Natural killer cell (primary cell): Measurements from ENCODE around the gene KY. TPM values are rescaled to one million over a fixed set of nuclear protein-coding genes. Genes with fewer than 3 reads are reported as not detected.

Source experiments
- ATAC-seq, 3 donors: fragments of 150-1000 bp in 2 of 3; fragments of 200-7000 bp in 1 of 3; cut with Tn5 transposase; 1 replicate in 1 of 3; 2 replicates in 2 of 3; pipeline ENCODE4 v1.10.0; 2021; ENCODE audit warnings: mild to moderate bottlenecking in 2 of 3, moderate library complexity in 2 of 3
- DNase-seq, 2 donors: peaks; one replicate each; pipeline versions ENCODE4 v3.0.0 to v3.0.0-alpha.2; 2013 to 2021; ENCODE audit warnings: mixed read lengths in 1 of 2
- H3K27ac ChIP-seq: one replicate; pipeline ENCODE4 v1.5.1; 2013; ENCODE audit warnings: mild to moderate bottlenecking, low read length
- H3K27me3 ChIP-seq: one replicate; pipeline ENCODE4 v1.6.1; 2013; ENCODE audit warnings: low read length; ENCODE audit not compliant: control insufficient read depth, insufficient read depth
- H3K36me3 ChIP-seq: one replicate; pipeline ENCODE4 v1.6.1; 2013; ENCODE audit warnings: low read length; ENCODE audit not compliant: control insufficient read depth, insufficient read depth
- H3K4me1 ChIP-seq: one replicate; pipeline ENCODE4 v1.6.1; 2013; ENCODE audit warnings: low read length; ENCODE audit not compliant: control insufficient read depth, insufficient read depth
- H3K4me3 ChIP-seq: one replicate; pipeline ENCODE4 v1.5.1; 2013; ENCODE audit warnings: low read length
- H3K9me3 ChIP-seq: one replicate; pipeline ENCODE4 v1.6.1; 2013; ENCODE audit warnings: low read length; ENCODE audit not compliant: control insufficient read depth, insufficient read depth
- H3K27ac Mint-ChIP-seq, 2 donors: one replicate each; pipeline ENCODE4 v1.8.0; 2022; ENCODE audit warnings: mild to moderate bottlenecking in 2 of 2, mixed read lengths in 2 of 2, moderate library complexity in 1 of 2
- H3K27me3 Mint-ChIP-seq, 2 donors: one replicate each; pipeline ENCODE4 v1.8.0; 2022; ENCODE audit warnings: low read depth in 2 of 2, mixed read lengths in 2 of 2
- H3K36me3 Mint-ChIP-seq: one replicate; pipeline ENCODE4 v1.8.0; 2022; ENCODE audit warnings: mixed read lengths
- H3K4me1 Mint-ChIP-seq, 2 donors: one replicate each; pipeline ENCODE4 v1.8.0; 2022; ENCODE audit warnings: mixed read lengths in 2 of 2
- H3K4me3 Mint-ChIP-seq: one replicate; pipeline ENCODE4 v1.8.0; 2022; ENCODE audit warnings: mild to moderate bottlenecking, moderate library complexity, mixed read lengths
- H3K9me3 Mint-ChIP-seq, 2 donors: one replicate each; pipeline ENCODE4 v1.8.0; 2022; ENCODE audit warnings: mixed read lengths in 2 of 2
- WGBS: methylation state at CpG from one replicate; pipeline ENCODE4 v1.1.7; 2013; ENCODE audit warnings: missing lambda C conversion rate; ENCODE audit not compliant: insufficient coverage; 5-methylcytosine and 5-hydroxymethylcytosine counted together
- intact Hi-C: fragments of 100-400 bp; cut with micrococcal nuclease; formaldehyde crosslinking; loops from one replicate; pipeline ENCODE4 v1.14.2; 2022
- total RNA-seq, 4 donors: library from RNA; stranded (reverse); fragments of 120-200 nt in 1 of 4; gene quantifications; one replicate each; pipeline versions ENCODE4 v1.2.3 to v1.2.4, GENCODE V29; 2013 to 2022
- TF ChIP-seq, protein P1 (sequence below): fragments of 200-600 bp; IDR thresholded peaks from one replicate; pipeline ENCODE4 v1.8.0; 2022; ENCODE audit warnings: antibody characterized with exemption

The KY gene
- total RNA-seq, 3 donors from 2014 or later (not counting 1 experiment from before 2014, with no cell fraction given) = 0.15 TPM; not detected in 2

DNA sequence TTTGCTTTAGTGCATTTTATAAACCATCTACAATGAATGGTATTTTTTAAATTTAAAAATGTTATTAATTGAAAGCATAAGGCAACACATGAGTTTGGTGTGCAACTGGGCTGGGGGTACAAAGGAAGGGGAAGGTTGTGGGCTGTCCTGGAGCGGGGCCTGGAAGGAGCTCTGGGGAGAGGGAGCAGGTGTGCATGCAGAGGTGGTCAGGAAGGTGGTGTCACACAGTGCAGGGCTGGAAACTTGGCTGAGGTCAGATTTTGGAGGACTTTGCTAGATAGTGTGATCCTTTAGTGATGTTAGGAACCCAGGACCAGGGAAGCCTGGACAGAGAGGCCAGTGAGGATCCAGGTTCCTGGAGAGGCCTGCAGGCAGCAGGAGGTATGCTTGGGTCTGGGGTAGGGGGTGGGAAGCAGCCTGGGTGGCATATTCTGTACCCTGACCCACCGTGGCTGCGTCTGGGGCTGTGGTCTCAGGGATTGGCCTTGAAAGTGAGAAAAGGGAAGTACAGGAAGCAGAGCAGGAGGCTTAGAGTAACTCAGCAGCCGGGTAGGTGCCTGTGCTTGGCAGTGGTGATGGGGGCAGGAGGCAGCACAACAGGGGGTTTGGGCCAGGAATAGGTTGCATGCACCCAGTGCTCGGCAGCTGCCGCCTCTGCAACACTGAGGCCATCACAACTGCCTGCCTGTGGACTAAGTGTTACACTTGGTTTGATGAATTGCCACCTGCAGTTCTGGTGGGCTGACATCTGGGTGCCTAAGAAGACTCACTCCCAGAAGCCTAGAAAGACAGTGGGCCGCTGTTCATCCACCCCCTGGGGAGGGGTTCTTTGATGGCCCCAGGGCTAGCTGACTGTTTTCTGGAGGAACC is 33.0 kb downstream of the KY start:
- Mint-ChIP-seq H3K27ac (no peak overlapping the region), H3K4me3 (no peak overlapping the region), H3K27me3 (no peaks in the 10 kb centered on the region), H3K4me1 (peaks cover 0 to under 1% of the 10 kb centered on the region in 2 donors), H3K36me3 (no peaks in the 10 kb centered on the region), H3K9me3 (no peaks in the 10 kb centered on the region)
- no peaks in the 10 kb centered on the region for H3K27me3 ChIP-seq
- intact Hi-C loops = no loop called here
- no peaks in the 10 kb centered on the region for H3K4me1 ChIP-seq
- no peak overlapping the region for H3K27ac ChIP-seq
- H3K9me3 ChIP-seq = no peaks in the 10 kb centered on the region
- DNase-seq (no peak), ATAC-seq (no peak)
- TF ChIP-seq, protein P1, sequence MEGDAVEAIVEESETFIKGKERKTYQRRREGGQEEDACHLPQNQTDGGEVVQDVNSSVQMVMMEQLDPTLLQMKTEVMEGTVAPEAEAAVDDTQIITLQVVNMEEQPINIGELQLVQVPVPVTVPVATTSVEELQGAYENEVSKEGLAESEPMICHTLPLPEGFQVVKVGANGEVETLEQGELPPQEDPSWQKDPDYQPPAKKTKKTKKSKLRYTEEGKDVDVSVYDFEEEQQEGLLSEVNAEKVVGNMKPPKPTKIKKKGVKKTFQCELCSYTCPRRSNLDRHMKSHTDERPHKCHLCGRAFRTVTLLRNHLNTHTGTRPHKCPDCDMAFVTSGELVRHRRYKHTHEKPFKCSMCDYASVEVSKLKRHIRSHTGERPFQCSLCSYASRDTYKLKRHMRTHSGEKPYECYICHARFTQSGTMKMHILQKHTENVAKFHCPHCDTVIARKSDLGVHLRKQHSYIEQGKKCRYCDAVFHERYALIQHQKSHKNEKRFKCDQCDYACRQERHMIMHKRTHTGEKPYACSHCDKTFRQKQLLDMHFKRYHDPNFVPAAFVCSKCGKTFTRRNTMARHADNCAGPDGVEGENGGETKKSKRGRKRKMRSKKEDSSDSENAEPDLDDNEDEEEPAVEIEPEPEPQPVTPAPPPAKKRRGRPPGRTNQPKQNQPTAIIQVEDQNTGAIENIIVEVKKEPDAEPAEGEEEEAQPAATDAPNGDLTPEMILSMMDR = no peak
- no peak overlapping the region for H3K4me3 ChIP-seq
- whole genome bisulfite sequencing = 50% methylated on average over 7 of the region's 7 CpGs
- no peaks in the 10 kb centered on the region for H3K36me3 ChIP-seq

DNA sequence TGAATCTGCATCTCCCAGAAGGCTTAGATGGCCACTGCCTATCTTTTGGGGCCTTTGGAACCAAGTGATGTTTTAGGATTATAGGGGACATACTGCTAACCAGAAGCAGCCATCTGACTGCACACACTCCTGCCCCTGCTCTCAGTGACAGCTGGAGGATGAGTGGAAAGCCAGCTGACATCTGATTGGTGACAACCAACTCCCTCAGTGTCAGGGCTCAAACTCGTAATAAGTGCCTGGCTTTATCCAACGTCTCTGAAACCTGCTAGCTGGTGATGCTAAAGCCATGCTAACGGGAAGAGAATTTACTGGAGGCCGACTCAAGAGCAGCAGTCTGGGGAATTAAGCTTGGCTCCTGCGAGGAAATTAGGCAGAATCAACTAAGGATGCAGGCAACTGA is 35.1 kb downstream of the KY start:
- no peaks in the 10 kb centered on the region for H3K36me3 Mint-ChIP-seq
- no peak overlapping the region for H3K4me3 Mint-ChIP-seq
- H3K9me3 Mint-ChIP-seq = no peaks in the 10 kb centered on the region
- ATAC-seq (no peak), DNase-seq (no peak)
- intact Hi-C loops = no loop called here
- no peaks in the 10 kb centered on the region for H3K4me1 Mint-ChIP-seq
- Histone ChIP-seq H3K27ac (no peak overlapping the region), H3K27me3 (no peaks in the 10 kb centered on the region), H3K4me3 (no peak overlapping the region), H3K36me3 (no peaks in the 10 kb centered on the region), H3K9me3 (no peaks in the 10 kb centered on the region), H3K4me1 (no peaks in the 10 kb centered on the region)
- 93% methylated on average over 5 of the region's 5 CpGs for WGBS
- TF ChIP-seq, protein P1 = no peak
- no peaks in the 10 kb centered on the region for H3K27me3 Mint-ChIP-seq
- no peak overlapping the region for H3K27ac Mint-ChIP-seq

- H3K27ac Mint-ChIP-seq = no peak overlapping the region
- H3K4me3 Mint-ChIP-seq = no peak overlapping the region
- WGBS = 78% methylated on average over 4 of the region's 4 CpGs
Measured at GRCh38 chr3:134614955-134615354, 35.9 kb downstream of the KY start.

More at GRCh38 chr3:134614955-134615354, 35.9 kb downstream of the KY start:
- no peaks in the 10 kb centered on the region for H3K36me3 Mint-ChIP-seq
- H3K27me3 ChIP-seq = no peaks in the 10 kb centered on the region
- H3K4me3 ChIP-seq = no peak overlapping the region
- no peak for DNase-seq
- intact Hi-C loops = no loop called here
- no peak overlapping the region for H3K27ac ChIP-seq
- TF ChIP-seq, protein P1 = no peak
- ATAC-seq = no peak
- no peaks in the 10 kb centered on the region for H3K9me3 ChIP-seq
- no peaks in the 10 kb centered on the region for H3K36me3 ChIP-seq
- no peaks in the 10 kb centered on the region for H3K4me1 Mint-ChIP-seq
- H3K27me3 Mint-ChIP-seq = no peaks in the 10 kb centered on the region
- H3K4me1 ChIP-seq = no peaks in the 10 kb centered on the region
- H3K9me3 Mint-ChIP-seq = no peaks in the 10 kb centered on the region
